Ovary (tissue), 3 donors: Measurements from ENCODE around the gene GRPR.

ENCODE experiments used
- CTCF ChIP-seq, 3 donors: fragments of 450-650 bp in 2 of 3; fragments of 200-600 bp in 1 of 3; IDR thresholded peaks; one replicate each; pipeline versions ENCODE4 v1.5.1 to v1.8.0; 2016 to 2022; ENCODE audit warnings: antibody characterized with exemption in 3 of 3, mild to moderate bottlenecking in 1 of 3
- POLR2A ChIP-seq: fragments of 450-650 bp; IDR thresholded peaks from one replicate; pipeline ENCODE4 v1.6.1; 2017; ENCODE audit warnings: antibody characterized with exemption, mild to moderate bottlenecking, moderate library complexity
- donor health status: DM: no; HTN: no; CAD: no.

GRCh38 chrX:16177260-16177659, 53.9 kb downstream of the GRPR start:
- TF ChIP-seq POLR2A = no peak
- no peak for TF ChIP-seq CTCF (IDR thresholded peaks at IDR 0.05)
